HG03095 (cell line): ENCODE measurements around the gene SUPT5H.

Experiments used
- ATAC-seq: cut with Tn5 transposase; IDR thresholded peaks from one replicate; pipeline ENCODE4 v1.9.1; 2021; ENCODE audit warnings: moderate library complexity; ENCODE audit not compliant: unreplicated experiment

Gene SUPT5H

DNA sequence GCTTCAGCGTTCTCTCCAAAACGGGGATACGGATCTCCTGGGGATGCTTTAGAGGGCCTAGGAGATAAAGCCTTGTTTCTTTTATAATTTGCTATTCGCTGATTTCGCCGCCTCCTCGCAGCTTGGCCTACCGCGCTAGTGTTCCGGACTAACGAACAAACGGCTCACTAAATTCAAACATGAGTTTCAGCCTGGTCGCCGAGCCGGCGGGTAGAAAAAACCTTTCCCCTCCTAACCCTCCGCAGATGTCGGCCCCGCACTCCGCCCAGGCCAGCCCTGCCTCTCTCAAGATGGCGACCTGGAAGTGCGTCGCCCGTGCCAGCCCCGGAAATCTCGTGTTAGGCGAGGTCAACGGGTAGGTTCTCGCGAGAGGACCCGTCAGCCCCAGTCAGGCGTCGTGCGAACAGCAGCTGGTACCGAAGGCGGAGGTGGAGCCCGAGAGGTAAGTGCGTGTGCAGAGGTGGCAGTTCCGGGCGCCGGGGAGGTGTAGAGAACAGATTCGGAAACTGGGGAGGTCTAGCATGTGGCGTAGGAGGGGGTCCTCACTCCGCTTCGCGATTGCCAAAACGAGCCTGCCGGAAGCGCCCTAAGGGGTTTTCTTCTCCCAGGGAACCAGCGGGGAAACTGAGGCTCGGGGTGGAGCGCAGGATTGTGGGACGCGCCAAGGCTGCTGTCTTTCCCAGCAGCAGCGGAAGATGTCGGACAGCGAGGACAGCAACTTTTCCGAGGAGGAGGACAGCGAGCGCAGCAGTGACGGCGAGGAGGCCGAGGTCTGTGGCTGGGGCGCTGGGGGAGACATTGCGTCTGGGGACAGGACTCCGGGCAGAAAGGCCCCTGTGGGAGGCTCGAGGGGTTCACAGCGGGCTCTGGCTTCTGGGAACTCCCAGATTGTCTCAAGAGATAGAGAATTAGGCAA lies at the start of gene SUPT5H:
Gene SUPT5H, plus strand, starts transcription at position 387 of the 916 bp plus-strand sequence. Its CDS starts 309 bp downstream, at position 696.
- ATAC-seq = peak; percentile 62

GRCh38 chr19:39397360-39398296 lies 47.8 kb upstream of the SUPT5H start:
- no peak for ATAC-seq

DNA sequence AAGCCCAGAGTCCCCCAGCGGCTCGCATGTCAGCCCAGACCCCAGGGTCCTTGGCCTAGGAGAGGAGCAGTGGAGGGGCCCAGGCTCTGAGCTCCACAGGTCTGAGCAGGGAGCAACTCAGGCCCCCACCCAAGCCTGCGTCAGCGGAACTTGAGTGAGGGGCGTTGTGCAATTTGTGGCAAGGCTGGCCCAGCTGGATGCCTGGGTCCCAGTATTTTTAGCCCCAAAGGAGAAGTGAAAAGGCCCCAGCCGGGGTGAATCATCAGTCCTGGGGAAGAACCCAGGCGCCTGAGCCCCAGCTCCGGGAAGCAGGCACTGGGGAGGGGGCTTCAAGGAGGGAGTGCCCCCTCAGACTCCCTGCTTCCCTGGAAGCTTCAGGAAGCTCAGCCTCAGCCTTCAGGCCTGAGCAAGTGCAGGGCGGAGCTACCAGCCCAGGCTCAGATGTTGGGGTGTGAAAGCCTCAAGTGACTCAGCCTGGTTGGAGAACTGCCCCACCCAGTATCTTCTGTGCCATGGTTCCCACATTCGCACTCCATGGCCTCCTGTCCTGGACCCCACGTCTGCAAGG lies 47.0 kb upstream of the SUPT5H start:
- no peak for ATAC-seq

DNA sequence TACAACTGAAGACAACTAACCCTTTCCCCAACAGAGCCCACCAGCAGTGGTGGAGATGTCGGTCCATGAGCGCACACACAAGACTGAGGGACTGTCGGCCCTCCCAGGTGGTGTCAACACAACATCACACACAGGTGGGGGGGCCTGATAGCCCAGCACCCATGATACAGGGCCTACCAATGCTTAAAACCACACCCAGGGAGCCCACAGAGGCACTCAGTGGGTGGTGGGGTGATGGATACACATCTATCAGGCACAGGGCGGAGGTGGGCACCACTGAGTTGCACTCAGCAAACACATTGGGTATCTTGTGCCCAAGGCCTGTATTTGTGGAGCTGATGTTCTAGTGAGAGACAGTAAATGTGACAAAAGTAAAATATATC lies 45.7 kb upstream of the SUPT5H start:
- ATAC-seq = no peak

DNA sequence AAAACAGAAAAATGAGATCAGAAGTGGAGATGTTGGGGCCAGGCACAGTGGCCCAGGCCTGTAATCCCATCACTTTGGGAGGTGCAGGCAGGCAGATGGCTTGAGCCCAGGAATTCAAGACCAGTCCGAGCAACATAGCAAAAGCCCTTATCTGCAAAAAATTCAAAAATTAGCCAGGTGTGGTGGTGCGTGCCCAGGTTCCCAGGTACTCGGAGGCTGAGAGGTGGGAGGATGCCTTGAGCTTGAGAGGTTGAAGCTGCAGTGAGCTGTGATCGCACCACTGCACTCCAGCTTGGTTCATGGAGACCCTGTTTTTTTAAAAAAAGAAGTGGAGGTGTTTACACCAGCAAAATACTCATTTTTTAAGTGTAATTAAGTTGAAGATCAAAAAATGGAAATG lies 45.3 kb upstream of the SUPT5H start:
- no peak for ATAC-seq

DNA sequence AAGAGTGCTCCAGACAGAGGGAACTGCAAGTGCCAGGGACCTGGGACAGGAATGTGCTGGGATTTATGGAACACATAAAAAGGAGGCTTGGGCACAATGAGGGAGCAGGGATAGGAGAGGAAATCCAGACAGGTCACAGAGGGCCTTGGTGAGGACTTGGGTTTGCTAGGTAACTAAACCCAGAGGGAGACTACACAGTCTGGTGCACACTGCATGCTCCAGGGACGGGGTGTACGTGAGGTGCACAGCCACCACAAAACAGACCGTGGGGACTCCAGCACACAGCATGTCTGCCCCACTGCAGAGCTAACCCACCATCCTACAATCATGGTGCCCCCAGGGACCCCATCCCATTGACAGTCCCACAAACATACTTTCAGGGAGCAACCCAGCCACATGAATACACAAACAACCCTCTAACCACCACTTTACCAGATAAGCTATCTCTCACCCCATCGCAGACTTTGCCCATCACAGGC lies 44.3 kb upstream of the SUPT5H start:
- ATAC-seq = no peak

DNA sequence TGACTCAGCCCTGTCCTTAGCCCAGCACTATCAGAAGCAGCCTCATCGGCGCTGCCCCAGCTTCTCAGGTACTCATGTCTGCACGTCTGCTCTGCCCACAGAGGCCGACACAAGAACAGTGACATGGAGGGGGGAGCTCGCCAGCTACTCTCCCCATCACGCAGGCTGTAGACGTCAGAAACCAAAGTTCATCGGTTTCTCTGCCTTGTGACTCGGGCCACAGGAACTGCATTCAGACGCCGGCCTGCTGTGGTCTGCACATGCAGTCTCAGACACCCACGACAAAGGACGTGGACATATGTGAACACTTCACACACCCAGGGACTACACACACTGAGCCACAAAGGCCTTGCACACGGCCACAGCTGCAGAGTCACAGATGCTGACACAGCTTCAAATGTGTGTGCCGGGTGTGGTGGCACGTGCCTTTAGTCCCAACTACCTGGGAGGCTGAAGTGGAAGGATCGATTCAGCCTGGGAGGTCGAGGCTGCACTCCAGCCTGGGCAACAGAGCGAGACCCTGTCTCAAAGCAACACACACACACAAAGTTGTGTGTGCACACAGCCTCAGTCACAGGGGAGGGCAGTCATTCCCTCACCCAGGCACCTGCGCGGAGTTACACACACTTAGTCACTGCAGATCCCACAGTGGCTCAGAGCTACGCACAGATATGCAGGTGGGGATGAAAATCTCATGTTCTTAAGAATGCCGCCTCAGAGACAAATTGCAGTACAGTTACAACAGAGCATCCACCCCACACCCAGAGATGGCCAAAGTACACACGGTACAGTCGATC lies 43.6 kb upstream of the SUPT5H start:
- ATAC-seq = no peak

DNA sequence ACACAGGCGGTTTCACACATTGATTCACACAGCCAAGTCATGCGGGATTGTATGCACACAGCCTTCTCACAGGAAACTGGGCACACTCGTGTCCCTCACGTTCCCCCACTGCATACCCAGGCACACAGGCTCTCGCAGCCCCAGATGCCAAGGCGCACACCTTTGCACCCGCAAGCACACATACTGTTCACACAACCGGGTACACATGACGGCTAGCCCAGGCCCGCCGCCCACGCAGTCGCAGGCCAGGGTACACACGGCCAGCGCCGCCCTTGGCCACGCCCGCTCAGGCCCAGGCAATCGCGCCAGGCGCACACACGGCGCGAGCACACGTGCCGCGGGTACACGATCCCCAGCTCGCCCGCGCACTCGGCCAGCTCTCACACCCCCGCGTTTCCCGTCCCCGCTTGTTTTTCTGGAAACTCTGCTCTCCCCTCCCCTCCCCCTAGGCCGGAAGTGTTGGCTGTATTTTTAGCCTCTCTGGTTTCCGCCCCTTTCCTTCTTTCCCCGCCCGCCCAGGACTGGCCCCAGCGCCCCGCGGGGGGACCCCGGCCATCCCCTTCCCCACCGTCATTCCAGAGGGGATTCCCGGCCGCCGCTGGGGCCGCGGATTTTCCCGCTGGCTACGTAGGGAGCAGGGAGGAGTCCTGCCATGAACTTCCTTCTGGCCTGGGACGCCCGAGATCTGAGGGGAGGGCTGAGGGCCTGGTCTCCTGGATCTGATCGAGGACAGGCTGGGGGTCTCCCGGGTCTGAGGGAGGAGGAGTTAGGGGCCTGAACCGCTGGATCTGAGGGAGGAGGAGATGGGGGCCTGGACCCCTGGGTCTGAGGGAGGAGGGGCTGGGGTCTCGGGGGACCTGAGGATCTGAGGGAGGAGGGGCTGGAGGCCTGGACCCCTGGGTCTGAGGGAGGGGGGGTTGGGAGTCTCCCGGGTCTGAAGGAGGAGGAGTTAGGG lies 42.8 kb upstream of the SUPT5H start:
- no peak for ATAC-seq

DNA sequence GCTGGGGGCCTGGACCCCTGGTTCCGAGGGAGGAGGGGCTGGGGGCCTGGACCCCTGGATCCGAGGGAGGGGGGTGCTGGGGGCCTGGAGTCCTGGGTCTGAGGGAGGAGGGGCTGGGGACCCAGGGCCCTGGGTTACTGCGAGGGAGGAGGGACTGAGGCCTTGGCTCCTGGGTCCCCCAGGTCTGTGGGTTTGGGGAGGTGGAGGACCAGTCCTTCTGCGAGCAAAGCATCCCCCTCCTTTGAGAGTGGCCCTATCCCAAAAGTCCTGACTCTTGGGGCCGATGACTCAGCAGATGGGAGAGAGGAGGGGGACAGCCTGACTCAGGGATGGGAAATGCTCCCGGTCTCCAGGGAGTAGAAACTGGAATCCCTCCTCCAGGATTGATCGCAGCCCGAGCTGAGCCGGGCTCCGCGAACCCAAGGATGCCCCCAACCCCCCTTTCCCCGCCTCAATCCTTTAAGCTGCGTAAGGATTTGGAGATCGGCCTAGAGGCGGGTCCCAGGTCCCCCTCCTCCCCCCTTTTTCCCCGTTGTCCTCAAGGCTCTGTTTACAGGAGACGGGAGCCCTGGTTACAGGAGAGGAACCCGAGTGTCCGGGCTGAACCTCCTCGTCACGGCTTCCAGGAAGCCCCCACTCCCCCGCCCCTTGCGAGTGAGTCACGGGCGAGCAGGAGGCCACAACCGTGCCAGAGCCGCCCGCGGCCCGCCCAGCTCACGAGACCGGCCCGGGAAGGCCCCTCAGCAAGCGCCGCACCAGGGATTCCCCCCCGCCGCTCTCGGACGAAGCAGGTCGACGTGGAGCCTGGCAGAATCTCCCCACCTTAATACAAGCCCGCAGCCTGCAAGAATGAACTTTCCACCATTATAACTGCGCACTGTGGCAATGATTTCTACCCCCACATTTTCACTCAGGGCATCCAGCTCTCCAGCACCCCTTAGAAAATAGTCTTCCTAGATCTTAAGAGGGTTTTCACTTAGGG lies 41.8 kb upstream of the SUPT5H start:
- ATAC-seq = no peak

DNA sequence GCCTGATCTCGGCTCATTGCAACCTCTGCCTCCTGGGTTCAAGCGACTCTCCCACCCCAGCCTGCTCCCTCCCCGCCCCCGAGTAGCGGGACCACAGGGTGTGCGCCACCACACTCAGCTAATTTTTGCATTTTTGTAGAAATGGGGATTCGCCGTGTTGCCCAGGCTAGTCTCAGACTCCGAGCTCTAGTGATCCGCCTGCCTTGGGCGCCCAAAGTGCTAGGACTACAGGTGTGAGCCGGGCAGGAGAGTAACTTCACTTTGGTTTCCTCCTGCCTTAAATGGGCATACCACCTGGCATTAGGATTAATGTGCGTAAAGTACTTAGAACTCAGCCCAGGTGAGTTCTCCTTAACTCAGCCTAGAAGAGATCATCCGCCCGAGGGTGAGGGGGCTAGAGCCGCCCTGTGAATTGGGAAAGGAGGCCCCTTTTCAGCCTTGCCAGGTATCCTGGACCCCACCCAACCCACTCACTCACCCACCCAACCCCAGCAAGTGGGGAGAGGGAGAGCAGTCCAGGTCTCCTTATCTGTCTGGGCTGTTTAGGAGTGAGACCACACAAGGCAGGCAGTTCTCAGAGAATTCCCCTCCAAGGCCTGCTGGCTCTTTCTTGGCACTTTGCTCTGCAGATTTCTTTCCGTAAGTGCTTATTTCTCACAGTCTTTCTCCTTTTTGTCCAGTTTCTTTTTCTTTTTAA lies 40.0 kb upstream of the SUPT5H start:
- ATAC-seq = no peak

- no peak for ATAC-seq
Measured at GRCh38 chr19:39405958-39406655, 39.3 kb upstream of the SUPT5H start.

GRCh38 chr19:39406656-39407409 lies 38.5 kb upstream of the SUPT5H start, which contains the start of gene ZFP36:
TSS of gene ZFP36 (plus strand) at chr19:39406847. CDS start at chr19:39406905, 58 bp downstream.
- no peak for ATAC-seq

- ATAC-seq = no peak
Measured at GRCh38 chr19:39407410-39407659, 38.0 kb upstream of the SUPT5H start.

- ATAC-seq = no peak
Measured at GRCh38 chr19:39407660-39408391, 37.6 kb upstream of the SUPT5H start.

GRCh38 chr19:39408392-39409207 lies 36.8 kb upstream of the SUPT5H start:
- no peak for ATAC-seq
